ENCODE measurements around the gene SLC43A2. TPM values are rescaled to one million over a fixed set of nuclear protein-coding genes. Genes with fewer than 3 reads are reported as not detected.

SLC43A2 gene
- total RNA-seq, 4 donors from 2014 or later, result 4.8 to 11.8 (median 10.6) TPM

DNA sequence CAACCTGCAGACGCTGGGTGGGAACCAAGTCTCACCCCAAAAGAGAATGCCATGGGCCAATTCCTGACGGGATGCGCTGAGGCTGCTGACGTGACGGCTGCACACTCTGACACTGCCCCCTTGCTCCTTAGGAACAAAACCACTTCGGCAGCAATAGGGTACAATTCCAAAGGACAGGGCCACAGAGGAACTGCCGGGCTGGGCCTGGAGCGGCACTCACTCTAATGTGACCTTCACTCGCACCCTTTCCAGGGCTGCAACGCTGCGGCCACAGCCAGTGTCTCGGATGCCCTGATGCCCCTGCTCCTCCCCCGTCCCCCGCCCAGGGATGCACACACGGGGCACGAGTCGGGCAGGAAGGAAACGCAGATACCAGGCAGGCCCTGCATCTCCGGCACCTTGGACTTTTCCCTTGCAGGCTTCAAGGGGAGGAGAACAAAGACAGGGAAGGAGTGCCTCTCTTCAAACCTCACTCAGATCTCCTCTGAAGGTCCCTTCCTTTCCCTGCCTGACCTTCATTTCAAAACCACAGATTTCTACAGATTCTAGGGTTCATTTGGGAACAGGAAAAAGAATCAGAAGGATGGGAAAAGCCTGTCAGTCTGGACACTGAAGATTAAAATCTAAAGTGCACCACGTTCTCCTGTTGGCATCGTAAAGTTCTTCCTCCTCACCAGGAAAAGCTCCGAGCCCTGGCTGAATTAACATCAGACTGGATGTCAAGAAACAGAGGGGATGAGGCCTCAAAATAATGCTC lies 68.4 kb downstream of the SLC43A2 start:
- Histone ChIP-seq H3K4me3 (no peak overlapping the region), H3K27ac (no peak overlapping the region), H3K4me1 (peaks cover 69% of the 10 kb centered on the region)

DNA sequence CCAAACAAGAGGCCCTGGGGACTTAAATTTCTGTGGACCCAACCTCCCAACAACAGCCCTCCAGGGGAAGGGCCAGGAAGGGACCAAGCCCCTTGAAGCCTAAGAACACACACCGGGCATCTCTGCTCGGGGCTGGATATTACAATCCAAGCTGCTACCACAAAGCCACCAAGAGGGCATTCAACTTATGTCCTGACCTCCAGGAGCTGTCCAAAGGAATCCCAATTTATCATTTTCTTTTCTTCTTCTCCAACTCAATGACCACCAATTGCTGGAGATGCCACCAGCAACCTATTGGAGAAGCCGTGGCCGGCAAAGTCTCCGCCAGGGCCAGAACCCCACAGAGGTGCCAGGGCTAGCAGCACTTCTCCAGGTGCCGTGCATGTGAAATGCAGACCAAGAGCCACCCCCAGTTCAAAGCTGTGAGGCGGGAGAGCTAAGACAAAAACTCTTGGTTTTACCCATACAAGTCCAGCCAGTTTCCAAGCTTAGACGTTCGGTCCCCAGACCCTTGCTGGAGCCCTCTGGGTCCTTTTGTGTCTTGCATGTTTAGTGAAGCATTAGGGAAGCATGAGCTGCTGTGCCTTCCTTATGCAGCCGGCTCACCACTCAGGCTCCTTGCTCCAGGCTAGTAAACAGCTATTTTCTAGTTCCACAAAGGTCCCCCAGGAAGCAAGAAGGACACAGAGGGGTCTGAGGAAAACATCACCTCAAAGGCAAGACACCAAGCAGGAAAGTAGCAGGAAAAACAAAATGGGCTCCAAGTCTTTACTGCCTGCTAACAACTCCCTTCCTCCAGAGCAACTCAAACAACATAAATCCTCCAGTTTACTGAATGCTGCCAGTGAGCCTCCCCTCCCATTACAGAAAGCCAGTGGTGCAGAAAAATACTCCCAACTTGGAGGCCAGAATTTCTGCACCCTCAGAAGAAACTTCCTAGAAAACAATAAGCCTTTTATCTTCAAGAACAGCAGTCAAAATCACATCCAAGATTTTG lies 69.3 kb downstream of the SLC43A2 start:
- WGBS, result 68% methylated on average over 10 of the region's 10 CpGs
- Histone ChIP-seq H3K9me3 (no peaks in the 10 kb centered on the region), H3K36me3 (no peaks in the 10 kb centered on the region), H3K27ac (peak overlapping the region; percentile 5), H3K4me1 (peaks cover 78% of the 10 kb centered on the region), H3K4me3 (no peak overlapping the region), H3K27me3 (no peaks in the 10 kb centered on the region)
- DNase-seq (ENCODE audit: low spot score in 2 of 2), result no peak
- TF ChIP-seq EP300 (IDR thresholded peaks at IDR 0.05), result no peak
- TF ChIP-seq POLR2AphosphoS5 (IDR thresholded peaks at IDR 0.05), result no peak
- TF ChIP-seq, protein P1, sequence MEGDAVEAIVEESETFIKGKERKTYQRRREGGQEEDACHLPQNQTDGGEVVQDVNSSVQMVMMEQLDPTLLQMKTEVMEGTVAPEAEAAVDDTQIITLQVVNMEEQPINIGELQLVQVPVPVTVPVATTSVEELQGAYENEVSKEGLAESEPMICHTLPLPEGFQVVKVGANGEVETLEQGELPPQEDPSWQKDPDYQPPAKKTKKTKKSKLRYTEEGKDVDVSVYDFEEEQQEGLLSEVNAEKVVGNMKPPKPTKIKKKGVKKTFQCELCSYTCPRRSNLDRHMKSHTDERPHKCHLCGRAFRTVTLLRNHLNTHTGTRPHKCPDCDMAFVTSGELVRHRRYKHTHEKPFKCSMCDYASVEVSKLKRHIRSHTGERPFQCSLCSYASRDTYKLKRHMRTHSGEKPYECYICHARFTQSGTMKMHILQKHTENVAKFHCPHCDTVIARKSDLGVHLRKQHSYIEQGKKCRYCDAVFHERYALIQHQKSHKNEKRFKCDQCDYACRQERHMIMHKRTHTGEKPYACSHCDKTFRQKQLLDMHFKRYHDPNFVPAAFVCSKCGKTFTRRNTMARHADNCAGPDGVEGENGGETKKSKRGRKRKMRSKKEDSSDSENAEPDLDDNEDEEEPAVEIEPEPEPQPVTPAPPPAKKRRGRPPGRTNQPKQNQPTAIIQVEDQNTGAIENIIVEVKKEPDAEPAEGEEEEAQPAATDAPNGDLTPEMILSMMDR (IDR thresholded peaks at IDR 0.05), result no peak
- no peak for TF ChIP-seq POLR2A (IDR thresholded peaks at IDR 0.05)

More for the DNA sequence above, 68.4 kb downstream of the SLC43A2 start:
- DNase-seq (ENCODE audit: low spot score in 2 of 2), result no peak
- no peaks in the 10 kb centered on the region for H3K27me3 ChIP-seq
- no peaks in the 10 kb centered on the region for H3K36me3 ChIP-seq
- 61% methylated on average over 22 of the region's 22 CpGs for WGBS
- no peaks in the 10 kb centered on the region for H3K9me3 ChIP-seq
- TF ChIP-seq POLR2A (IDR thresholded peaks at IDR 0.05) (no peak), EP300 (IDR thresholded peaks at IDR 0.05) (no peak), POLR2AphosphoS5 (IDR thresholded peaks at IDR 0.05) (no peak)
- TF ChIP-seq, protein P1 (IDR thresholded peaks at IDR 0.05), result no peak

DNA sequence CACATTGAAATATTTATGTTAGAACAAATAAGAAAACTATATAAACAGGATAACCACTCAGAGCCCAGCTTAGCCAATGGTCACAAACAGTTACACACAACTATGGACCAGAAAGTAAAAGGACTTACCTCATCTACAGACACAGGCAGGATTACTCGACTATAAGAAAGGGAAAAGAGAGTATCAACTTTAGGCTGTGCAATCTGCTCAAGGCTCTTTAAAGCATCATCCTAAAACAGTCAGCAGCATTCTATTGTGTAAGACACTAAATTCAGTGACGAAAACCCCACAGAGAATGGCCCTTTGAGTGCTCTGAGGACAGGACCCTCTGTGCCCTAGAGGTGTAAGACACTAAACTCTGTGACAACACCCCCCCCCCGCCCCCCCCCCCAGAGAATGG lies 70.2 kb downstream of the SLC43A2 start:
- Histone ChIP-seq H3K36me3 (no peaks in the 10 kb centered on the region), H3K9me3 (no peaks in the 10 kb centered on the region), H3K4me3 (no peak overlapping the region), H3K27me3 (no peaks in the 10 kb centered on the region), H3K27ac (peak overlapping the region; percentile 78), H3K4me1 (peaks cover 83% of the 10 kb centered on the region)
- TF ChIP-seq POLR2A (IDR thresholded peaks at IDR 0.05) (no peak), EP300 (IDR thresholded peaks at IDR 0.05) (no peak), POLR2AphosphoS5 (IDR thresholded peaks at IDR 0.05) (no peak)
- TF ChIP-seq, protein P1 (IDR thresholded peaks at IDR 0.05), result no peak
- WGBS, result 68% methylated on average over 2 of the region's 3 CpGs
- DNase-seq (ENCODE audit: low spot score in 2 of 2), result no peak

DNA sequence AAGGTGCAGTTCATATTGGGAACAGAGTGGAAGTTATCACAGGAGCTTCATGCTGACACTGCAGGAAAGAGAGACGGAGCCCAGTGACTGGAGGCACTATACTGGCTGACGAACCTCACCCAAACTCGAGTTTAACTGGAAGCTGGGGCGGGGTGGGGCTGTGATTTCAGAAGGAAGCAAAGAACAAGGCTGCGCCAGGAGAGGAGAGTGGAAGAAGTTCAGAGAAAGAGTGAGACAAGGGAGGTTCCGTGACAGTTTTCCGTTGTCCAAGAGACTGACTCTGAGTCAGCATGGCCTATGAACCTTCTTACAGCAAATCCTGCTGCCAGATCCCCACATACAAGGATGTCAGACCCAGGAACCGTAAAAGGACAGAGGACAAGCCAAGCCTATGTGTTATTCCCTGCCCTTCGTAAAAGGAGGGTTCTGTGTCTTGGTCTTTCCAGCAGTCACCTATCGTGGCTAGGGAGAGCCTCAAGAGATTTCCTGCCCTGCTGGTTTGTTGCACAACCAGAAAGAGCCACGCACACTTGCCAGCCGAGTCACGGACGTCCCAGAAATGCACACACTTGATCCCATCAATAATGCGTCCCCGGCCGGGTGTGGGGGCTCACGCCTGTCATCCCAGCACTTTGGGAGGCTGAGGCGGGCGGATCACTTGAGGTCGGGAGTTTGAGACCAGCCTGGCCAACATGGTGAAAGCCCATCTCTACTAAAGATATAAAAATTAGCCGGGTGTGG lies 71.1 kb downstream of the SLC43A2 start:
- peak in 1 of 2 donors; percentile 83 for DNase-seq (ENCODE audit: low spot score in 2 of 2)
- WGBS, result 49% methylated on average over 22 of the region's 22 CpGs
- H3K27ac ChIP-seq, result peak overlapping the region; percentile 78
- H3K4me1 ChIP-seq, result peaks cover 78% of the 10 kb centered on the region
- H3K36me3 ChIP-seq, result peaks cover 7% of the 10 kb centered on the region
- H3K9me3 ChIP-seq, result no peaks in the 10 kb centered on the region
- TF ChIP-seq, protein P1 (IDR thresholded peaks at IDR 0.05), result no peak
- TF ChIP-seq EP300 (IDR thresholded peaks at IDR 0.05), result no peak
- no peak for TF ChIP-seq POLR2AphosphoS5 (IDR thresholded peaks at IDR 0.05)
- no peak for TF ChIP-seq POLR2A (IDR thresholded peaks at IDR 0.05)
- H3K4me3 ChIP-seq, result no peak overlapping the region
- no peaks in the 10 kb centered on the region for H3K27me3 ChIP-seq

Measured in suprapubic skin (tissue), 4 donors.